ENCODE measurements around the gene DGKB.

DNA sequence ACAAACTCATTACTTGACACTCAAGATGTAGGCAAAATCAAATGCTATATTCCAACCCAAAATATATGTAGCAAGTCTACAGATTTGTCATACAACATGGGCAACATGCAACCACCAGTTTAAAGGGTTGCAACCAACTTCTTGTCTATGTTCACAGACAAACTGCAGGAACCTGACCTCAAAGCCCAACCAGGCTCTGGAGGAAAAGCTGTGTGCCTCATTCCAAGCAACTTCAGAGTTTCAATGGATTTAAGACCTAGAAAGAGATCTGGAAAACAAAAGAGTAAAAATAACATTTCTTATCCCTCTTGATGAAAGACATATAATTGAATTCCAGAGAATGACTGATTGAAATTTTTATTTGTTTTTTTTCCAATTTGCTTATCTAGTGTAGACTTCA lies 612.6 kb downstream of the DGKB start:
- no peak for TF ChIP-seq TAF1 (IDR thresholded peaks at IDR 0.05; ENCODE audit: low read depth, low read length)
- no peak for TF ChIP-seq POLR2AphosphoS5 (IDR thresholded peaks at IDR 0.05; ENCODE audit: low read depth, low read length)
- no peak for TF ChIP-seq POLR2A (IDR thresholded peaks at IDR 0.05; ENCODE audit: low read depth, low read length)
